HG02885 (cell line): ENCODE results near the gene TAGLN3.
A peak's percentile ranks its signal among the peaks of the same experiment; 100 is the strongest.

Source experiments
- ATAC-seq: cut with Tn5 transposase; IDR thresholded peaks from one replicate; pipeline ENCODE4 v1.9.1; 2021; ENCODE audit warnings: mild to moderate bottlenecking; ENCODE audit not compliant: unreplicated experiment, poor library complexity

TAGLN3 gene

DNA sequence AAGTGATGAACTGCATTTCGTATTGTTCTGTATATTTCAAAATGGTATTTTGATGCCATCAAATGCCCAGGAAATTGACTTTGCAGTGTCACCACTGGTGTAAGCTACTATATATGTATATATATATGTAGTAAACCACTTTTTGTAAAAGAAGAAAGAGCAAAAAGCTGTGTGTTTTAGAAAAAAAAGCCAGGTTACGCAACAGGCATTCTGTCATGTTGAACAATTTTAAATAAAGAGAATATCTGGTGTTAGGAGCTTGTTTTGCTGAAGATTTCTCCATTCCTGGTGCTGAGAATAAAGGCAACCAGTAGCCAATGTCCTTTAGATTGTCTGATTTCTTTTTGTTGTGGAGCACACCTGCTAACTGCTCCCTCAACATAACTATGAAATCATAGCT lies 23.6 kb upstream of the TAGLN3 start:
- ATAC-seq, result no peak

DNA sequence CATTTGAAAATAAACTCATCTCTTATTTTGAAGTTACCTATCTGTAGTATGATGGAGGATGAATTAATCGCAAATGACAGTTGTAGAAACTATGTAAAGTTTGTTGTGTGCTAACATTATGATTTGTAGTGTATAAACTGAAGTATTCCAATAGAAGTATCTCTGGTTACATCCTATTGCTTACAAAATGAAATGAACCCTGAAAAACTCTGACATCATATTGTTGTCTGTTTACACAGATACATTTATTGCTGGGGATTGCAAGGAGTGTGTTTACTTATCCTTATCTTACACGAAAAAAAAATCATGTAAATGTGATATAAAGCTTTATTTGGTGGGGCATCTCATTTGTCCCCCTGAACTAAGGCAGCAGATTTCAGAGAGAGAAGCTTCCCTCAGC lies 22.5 kb upstream of the TAGLN3 start:
- ATAC-seq, result no peak

GRCh38 chr3:111978583-111979433 lies 19.9 kb upstream of the TAGLN3 start, which contains the start of gene ABHD10:
Gene ABHD10, plus strand, starts transcription at chr3:111979026. Its CDS starts 36 bp downstream, at chr3:111979062.
- ATAC-seq, result peak; percentile 94

DNA sequence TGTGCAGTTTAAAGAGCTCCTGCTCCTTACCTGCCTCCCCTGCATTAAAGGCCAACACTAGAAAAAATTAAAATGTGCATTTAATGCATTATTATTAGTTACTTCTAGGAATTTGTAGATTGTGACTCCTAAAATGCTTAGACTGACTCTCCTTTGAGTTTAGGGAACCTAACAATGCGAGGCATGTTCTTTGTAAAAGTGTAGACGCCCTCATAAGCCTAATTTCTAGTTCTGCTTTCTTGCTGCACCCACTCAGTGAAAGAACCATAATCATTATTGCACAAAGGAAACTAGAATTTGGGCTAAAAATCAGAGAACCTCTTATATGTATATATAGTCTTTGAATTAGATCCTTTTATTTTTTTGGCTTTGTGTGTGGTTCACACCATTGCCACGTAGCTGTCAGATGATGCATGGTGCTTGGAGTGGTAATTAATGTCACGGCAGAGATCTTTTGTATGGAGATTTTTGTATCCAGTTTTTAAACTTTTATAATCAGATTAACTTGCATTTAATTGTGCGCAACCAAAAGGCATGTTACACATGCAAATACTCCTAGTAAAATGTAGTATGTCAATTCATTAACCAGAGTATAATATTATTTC lies 19.2 kb upstream of the TAGLN3 start:
- peak; percentile 50 for ATAC-seq

DNA sequence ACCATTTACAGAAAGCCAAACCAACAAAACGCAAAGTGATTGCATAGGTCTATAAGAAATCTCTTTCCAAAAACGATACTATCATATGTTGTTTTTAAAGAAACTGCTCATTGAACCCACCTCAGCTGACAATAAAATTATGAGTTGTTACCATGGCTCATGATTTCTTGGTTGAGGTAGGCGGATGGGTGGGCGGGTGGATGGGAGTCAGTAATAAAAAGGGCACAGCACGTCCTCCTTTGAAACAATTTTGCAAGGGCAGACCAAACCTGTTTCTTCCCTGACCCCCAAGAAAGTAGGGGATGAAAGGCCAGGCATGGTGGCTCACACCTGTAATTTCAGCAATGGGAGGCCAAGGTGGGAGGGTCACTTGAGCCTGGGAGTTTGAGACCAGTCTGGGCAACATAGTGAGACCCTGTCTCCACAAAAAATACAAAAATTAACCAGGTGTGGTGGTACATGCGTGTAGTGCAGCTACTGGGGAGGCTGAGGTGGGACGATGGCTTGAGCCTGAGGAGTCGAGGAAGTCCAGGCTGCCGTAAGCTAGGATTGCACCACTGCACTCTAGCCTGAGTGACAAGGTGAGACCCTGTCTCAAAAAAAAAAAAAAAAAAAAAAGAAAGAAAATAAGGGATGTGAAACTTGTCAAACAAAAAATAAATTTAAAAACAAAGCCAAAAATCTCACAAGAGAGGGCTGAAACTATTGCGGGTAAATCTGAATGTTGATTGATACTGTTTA lies 17.8 kb upstream of the TAGLN3 start:
- no peak for ATAC-seq

- ATAC-seq, result no peak
Measured at GRCh38 chr3:111981457-111981763, 17.3 kb upstream of the TAGLN3 start.

DNA sequence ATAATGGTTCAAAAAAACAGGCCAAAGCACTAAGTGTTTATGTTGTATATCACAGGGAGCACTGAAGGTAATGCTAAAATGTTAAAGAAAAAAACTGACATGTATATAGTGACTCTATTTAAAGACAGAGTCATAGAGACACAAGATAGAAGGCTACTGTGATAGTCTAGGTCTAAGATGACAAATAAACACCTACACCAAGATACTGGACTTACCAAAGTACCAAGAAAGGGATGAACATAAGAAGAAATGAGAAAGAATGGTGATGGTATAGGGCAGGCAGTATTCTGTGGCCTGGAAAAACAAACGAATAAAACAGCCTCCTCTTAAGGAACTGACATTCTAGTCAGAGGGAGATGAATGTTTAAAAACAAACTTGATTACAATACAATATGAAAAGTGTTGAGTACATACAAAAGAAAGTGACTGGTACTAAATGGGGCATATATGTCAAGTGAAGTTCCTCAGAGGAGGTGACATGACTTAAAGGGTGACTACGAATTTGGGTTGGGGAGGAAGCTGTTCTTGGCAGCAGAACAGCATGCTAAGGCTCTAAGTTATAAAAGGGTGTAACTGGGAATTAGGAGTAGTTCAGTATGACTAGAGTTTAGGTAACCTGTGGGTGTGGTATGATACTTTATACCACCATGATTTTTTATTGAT lies 14.0 kb upstream of the TAGLN3 start:
- no peak for ATAC-seq

GRCh38 chr3:111986800-111987199 lies 11.9 kb upstream of the TAGLN3 start:
- no peak for ATAC-seq

DNA sequence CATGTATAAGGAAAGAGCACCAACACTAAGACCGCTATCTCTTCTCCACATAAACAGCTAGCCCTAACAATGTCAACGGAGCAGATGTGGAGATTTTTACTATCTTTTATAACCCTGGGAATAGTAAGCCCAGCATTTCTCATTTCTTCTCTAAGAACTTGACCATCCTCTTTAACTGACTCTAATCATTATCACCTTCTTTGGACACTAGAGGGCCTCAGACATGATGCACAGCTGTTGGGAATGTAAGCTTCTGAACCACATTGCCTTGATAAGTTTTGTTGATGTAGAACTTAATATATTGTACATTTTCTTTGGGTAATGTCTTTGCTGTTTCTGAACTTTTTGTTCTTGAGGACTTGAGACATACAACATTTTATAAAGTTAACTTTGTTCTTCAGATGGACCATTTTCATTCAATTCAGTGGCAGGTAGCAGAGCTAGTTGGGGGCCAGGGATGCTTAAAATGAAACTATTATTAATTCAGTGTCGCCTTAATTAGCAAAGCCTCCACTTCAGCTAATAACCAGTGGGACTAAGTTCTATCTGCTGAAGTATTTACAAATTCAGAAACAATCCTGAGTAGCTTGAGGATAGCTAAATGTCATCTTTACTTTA lies 9.6 kb upstream of the TAGLN3 start:
- peak; percentile 98 for ATAC-seq

GRCh38 chr3:111993038-111993437 lies 5.7 kb upstream of the TAGLN3 start:
- ATAC-seq, result no peak

GRCh38 chr3:111999484-112000324 lies 982 bp downstream of the TAGLN3 start:
- ATAC-seq, result no peak

- no peak for ATAC-seq
Measured at GRCh38 chr3:112000367-112000771, 1.6 kb downstream of the TAGLN3 start.

DNA sequence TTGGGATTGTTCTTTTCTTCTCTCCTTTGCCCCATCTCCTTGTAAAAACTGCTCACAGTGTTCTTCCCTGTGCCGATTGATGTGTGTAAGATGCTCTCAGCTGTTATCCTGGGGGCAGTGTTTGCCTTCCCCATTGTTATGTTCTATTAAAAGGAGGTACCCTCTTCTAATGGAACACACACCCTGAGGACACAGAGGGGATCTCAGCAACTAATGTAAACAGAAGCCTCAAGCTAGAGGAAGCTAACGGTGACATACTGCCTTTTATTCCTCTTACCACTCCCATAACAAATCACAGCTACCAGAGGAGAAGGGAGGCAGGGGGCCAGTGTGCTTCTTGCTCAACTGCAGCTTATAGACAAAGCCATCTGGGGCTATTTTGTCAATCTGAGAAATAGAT lies 2.2 kb downstream of the TAGLN3 start:
- ATAC-seq, result no peak

DNA sequence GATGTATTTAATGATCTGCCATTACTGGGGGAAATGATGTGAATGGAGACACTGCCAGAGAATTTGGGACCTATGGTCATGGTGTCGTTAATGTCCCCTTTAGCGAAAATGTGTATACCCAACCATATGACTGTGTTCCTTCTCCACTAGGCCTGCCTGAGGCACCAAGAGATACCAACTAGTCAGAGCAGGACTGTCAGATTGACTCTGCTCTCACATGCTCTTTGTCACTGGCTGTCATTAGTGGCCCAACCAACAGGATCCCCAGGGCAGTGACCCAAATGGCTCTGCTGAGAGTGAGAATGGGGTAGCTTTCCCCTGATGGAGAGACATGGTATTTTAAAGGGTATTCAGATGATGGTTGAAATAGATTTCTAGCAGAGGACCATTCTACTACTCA lies 2.8 kb downstream of the TAGLN3 start:
- ATAC-seq, result no peak

DNA sequence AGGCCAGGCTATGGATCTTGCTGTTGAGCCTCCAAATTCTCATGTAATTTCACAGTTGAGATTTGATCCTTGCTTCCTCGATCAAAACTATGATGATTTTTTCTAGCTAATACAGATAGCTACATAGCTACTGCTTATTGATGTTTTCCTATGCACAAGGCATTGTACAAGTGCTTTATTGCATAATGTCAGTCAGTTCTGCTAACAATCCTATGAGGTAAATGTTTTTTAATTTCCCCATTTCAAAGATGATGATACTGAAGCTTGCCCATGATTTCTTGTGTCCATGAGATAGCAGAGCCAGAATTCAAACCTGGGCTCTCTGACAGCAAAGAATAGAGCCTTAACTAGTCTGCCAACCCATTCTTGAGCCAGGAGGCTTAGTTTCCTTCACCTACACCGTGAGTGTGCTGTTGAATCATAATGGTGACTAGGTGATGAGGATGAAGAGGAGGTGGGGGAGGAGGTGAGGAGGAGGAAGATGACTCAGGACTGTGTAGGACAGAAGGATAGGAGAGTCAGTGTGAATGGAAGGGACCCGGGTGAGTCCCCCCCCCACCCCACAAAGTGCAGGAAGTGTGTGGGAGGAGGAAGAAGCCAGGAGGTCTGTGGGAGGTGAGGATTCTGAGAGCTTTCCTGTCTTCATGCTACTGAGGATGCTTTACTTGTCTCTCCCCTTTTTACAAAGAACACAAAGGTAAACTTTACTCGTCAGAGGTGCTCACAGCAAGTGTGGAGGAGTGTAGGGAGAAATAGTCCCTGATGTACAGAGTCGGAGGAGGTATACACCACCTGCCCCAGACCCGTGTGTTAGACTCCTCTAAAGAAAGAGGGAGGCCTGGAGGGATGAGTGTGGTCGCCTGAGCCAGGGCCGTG lies 3.6 kb downstream of the TAGLN3 start:
- no peak for ATAC-seq

DNA sequence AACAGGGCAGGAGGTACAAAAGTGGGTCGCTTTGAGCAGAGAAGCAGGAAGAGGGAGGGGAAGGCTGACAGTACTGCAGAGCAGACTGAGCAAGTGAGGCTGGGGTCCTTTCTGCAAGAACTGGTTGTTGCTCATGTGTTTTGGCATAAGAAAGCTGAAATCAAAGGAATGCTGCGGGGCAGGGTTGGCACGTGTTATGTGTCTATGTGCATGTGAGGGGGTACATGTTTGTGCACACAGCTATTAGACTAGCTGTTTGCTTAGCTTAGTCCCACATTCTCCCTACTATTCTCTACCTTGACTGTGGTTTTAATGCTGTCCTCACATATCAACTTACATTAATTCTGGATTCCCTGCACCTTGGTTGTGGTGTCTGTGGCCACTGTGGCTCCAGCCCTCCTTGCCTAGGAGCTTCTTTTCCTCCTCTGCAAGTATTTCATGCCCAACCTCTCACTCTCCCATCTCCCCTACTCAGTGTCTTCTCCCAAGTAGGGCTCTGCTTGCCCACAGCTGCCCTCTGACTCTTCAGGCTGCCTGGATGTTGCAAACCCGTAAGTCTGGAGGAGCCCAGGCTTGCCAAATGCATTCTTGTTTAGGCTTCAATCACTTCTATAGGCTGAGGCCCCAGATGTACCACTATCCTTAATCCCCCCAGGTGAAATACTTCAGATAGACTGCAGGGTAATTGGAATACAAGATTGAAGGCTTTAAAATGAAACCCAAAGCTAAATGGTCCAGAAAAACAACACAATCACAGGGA lies 4.8 kb downstream of the TAGLN3 start:
- no peak for ATAC-seq

DNA sequence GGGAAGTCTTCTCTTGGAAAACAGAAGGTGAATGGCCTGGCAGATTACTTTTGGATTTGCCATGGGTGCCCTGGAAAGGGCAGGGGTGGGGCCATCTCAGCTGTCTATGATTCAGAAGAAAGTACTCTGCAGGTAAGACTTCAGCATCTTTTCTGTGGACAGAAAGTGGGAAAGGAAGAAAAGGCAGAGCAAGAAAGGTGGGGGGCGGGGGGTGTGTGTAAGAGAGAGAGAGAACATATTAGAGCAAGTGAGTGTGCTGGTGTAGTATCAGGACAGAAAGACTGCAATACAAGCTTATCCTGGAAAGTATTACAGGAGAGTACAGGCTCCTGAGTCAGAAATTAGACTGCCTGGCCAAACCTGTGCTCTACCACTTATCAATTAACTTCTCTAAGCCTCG lies 5.5 kb downstream of the TAGLN3 start:
- ATAC-seq, result no peak

DNA sequence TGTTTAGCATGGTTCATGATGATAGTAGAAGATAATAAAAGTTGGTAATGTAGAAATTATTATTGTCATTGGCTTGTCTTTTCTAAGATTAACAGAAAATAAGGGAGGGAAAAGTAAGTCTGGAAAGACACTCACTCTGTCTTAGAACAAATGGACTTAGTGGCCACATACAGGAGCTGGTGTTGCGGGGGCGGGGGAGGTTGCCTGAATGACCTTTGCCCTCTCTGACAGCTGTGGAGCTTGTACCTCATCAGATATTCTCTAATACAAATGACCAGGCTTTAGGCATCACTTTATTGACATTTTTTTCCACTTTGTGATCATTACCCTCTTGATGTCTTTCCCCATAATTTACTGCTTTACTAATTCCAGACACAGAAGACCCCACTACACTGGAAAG lies 5.9 kb downstream of the TAGLN3 start:
- ATAC-seq, result no peak
